Esophagus muscularis mucosa (tissue), 3 donors: ENCODE results near the gene PCIF1.

Experiments
- CTCF ChIP-seq, 3 experiments: fragments of 200-600 bp in 2 of 3; fragments of 450-650 bp in 1 of 3; sonication (generic) in 2 of 3; IDR thresholded peaks; one replicate each; pipeline ENCODE4 v1.5.1; 2017 to 2019; ENCODE audit warnings: antibody characterized with exemption in 3 of 3, mild to moderate bottlenecking in 2 of 3, moderate library complexity in 1 of 3
- POLR2A ChIP-seq: fragments of 450-650 bp; IDR thresholded peaks from one replicate; pipeline ENCODE4 v1.6.1; 2017; ENCODE audit warnings: antibody characterized with exemption, moderate library complexity, mild to moderate bottlenecking, low read depth

- TF ChIP-seq POLR2A (no peak), CTCF (IDR thresholded peaks at IDR 0.05) (no peak)
These were observed 12.8 kb downstream of the PCIF1 start for GRCh38 chr20:45947110-45947866.
